ENCODE data around the gene RAD18.

DNA sequence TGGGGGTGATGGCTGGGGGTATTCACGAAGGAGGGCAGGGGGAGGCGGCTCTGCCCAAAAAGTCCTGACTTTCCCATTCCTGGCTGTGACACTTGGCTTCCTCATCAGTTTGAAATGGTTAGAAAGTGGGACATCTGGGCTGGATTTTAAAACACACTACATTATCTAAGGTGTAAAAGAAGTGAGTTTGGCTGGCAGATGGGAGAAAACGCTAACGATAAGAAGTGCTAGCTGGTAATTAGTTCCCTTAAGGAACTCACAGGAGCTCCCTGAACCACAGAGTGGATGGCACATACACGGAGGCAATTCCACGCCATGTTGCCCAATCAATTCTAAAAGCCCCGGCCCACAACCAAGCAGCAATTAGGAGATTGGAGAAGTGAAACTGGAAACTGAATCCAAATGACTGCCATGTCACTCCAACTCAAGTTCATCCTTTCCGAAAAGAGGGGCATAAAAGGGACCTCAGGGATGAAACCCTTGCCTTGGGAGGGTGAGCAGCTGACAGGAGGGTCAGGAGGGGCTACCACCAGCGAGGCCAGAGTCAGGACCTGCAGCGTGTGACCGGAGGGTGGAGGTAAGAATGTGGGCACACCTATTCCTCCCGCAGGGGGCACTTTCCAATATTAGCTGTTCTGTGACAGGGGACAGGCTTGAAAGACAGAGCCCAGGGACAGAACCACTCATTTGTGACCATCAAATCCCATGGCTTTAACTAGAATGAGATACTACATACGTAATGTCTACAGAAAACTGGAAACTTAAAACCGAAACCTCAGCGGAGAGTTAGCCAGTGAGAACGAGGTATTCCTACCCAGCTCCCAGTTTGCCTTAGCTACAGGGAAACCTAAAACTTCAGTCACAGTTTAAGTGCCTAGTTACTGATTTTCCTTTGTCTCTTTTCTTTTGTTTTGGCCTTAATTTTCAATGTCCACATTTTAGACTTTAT is 98.6 kb downstream of the RAD18 start:
- TF ChIP-seq, protein P1, sequence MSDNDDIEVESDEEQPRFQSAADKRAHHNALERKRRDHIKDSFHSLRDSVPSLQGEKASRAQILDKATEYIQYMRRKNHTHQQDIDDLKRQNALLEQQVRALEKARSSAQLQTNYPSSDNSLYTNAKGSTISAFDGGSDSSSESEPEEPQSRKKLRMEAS (IDR thresholded peaks at IDR 0.05) = no peak
- TF ChIP-seq TEAD4 (IDR thresholded peaks at IDR 0.05) (no peak), YY1 (IDR thresholded peaks at IDR 0.05; ENCODE audit: low read depth) (no peak), EP300 (IDR thresholded peaks at IDR 0.05; ENCODE audit: borderline replicate concordance) (no peak), FOXM1 (IDR thresholded peaks at IDR 0.05; ENCODE audit: borderline replicate concordance, low read depth) (no peak), RAD21 (IDR thresholded peaks at IDR 0.05; ENCODE audit: low read depth) (no peak), CEBPB (IDR thresholded peaks at IDR 0.05) (no peak), CREB1 (IDR thresholded peaks at IDR 0.05; ENCODE audit: low read depth) (no peak)
- TF ChIP-seq, protein P2, sequence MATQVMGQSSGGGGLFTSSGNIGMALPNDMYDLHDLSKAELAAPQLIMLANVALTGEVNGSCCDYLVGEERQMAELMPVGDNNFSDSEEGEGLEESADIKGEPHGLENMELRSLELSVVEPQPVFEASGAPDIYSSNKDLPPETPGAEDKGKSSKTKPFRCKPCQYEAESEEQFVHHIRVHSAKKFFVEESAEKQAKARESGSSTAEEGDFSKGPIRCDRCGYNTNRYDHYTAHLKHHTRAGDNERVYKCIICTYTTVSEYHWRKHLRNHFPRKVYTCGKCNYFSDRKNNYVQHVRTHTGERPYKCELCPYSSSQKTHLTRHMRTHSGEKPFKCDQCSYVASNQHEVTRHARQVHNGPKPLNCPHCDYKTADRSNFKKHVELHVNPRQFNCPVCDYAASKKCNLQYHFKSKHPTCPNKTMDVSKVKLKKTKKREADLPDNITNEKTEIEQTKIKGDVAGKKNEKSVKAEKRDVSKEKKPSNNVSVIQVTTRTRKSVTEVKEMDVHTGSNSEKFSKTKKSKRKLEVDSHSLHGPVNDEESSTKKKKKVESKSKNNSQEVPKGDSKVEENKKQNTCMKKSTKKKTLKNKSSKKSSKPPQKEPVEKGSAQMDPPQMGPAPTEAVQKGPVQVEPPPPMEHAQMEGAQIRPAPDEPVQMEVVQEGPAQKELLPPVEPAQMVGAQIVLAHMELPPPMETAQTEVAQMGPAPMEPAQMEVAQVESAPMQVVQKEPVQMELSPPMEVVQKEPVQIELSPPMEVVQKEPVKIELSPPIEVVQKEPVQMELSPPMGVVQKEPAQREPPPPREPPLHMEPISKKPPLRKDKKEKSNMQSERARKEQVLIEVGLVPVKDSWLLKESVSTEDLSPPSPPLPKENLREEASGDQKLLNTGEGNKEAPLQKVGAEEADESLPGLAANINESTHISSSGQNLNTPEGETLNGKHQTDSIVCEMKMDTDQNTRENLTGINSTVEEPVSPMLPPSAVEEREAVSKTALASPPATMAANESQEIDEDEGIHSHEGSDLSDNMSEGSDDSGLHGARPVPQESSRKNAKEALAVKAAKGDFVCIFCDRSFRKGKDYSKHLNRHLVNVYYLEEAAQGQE (IDR thresholded peaks at IDR 0.05; ENCODE audit: low read depth) = no peak
- TF ChIP-seq, protein P3, sequence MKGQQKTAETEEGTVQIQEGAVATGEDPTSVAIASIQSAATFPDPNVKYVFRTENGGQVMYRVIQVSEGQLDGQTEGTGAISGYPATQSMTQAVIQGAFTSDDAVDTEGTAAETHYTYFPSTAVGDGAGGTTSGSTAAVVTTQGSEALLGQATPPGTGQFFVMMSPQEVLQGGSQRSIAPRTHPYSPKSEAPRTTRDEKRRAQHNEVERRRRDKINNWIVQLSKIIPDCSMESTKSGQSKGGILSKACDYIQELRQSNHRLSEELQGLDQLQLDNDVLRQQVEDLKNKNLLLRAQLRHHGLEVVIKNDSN (IDR thresholded peaks at IDR 0.05) = no peak
